Stomach (tissue), 4 donors: ENCODE measurements around the gene CPVL.

Experiments used
- POLR2A ChIP-seq, 4 donors: fragments of 450-650 bp; IDR thresholded peaks; one replicate each; pipeline ENCODE4 v1.6.1; 2016; ENCODE audit warnings: antibody characterized with exemption in 4 of 4, control low read depth in 2 of 4, mild to moderate bottlenecking in 1 of 4, moderate library complexity in 1 of 4
- POLR2AphosphoS5 ChIP-seq, 3 donors: sonication (generic); formaldehyde crosslinking; IDR thresholded peaks; one replicate each; pipeline ENCODE4 v1.6.1; 2016; ENCODE audit warnings: antibody characterized with exemption in 3 of 3

DNA sequence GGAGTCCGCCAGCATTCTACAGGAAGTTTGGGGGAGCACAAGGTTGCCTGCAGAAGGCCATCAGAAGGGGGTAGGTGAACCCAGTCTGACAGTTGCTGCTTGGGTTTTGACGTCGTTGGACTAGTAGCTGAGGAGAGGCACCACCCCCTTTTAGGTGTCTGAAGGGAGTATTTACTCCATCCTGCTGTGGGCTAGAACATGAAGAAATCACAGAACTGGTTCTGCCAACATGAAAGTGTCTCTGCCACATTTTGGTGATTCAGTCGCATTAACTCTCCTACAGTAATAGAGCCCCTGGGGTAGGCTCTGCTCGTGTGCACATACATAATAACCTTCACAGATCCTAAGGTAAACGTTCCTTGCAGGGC is 187.4 kb downstream of the CPVL start:
- no peak for TF ChIP-seq POLR2AphosphoS5 (IDR thresholded peaks at IDR 0.05)
- TF ChIP-seq POLR2A (IDR thresholded peaks at IDR 0.05) = no peak
